Stimulated activated CD4-positive, alpha-beta T cell treated with anti-CD3 and anti-CD28 coated beads, TNF-alpha, amount 100 ng/mL, for 24 hours (primary cell): Measurements from ENCODE around the gene TMEM240.
"Not testable (repeated sequence)": the region's sequence is repeated elsewhere in the genome, so short reads cannot be mapped to it uniquely, and the experiment has no call there.

Source experiments
- DNase-seq, 3 experiments: peaks; one replicate each; pipeline ENCODE4 v3.0.0-alpha.2; 2020; ENCODE audit warnings: low read depth in 3 of 3

The TMEM240 gene

DNA sequence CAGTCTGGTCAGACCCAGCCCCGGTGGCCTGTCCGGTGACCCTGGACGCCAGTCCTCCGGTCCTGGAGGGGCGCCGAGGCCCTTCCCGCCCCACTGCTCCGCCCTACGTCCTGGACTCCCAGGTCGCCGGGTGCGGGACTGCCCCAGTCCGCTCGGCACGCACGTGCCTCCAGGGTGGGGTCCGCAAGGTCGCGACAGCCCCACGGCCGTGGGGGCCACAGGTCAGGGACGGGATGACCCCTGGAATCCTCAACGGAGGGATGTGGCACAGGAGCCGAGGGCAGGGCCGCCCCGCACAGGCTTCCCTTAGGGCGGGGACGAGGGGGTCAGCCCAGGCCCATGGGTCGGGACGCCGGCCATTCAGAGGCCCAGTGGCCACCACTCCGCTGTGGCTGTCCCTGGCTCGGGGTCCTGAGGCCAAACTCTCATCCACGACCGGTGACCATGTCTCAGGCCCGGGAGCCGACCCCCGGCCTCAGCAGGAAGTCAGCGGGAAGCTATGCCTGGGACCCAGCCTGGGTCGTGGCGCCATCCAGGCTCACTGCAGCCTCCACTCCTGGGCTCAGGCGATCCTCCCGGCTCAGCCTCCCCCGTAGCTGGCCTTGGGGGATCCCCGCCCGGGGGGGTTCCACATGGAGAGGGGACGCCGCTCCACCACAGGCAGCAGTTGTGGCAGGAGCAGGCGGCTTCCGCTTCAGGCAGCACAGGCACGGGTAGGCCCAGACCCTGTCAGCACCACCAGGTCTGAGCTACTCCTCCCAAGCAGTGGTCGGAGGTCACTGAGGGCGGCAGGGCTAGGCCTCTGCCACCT is 599 bp upstream of the TMEM240 start:
- DNase-seq = no peak

DNA sequence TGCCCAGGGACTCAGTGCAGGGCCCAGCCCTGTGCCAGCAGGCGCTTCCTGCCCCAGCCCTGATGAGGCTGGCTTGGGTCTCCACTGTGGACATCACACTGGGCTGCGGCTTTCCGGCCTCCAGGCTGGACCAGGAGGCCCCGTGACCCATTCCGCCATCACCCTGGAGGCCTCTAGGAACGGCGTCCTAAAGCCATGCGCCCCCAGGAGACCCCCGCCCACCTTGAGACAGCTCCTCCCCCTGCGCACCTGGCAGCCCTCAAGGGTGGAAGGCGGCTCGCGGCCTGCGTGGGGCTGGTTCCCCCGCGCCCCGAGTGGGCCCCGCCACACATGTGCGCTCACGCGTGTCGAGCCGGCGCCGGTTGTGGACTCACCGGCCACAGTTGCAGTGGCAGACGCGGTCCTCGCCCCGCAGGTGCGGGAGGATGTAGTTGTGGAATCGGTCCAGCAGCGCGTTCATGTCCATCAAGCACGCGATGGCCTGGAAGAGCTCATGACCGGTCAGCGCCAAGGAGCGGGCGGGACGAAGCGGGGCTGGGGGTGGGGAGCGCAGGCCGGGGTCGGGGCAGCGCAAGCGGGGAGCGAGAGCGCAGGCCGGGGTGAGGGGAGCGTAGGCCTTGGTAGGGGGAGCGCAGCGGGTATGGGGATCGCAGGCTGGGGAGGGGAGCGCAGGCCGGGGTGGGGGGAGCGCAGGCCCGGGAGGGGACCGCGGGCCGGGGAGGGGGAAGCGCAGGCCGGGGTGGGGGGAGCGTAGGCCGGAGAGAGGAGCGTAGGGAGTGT is 924 bp downstream of the TMEM240 start:
- DNase-seq = no peak

DNA sequence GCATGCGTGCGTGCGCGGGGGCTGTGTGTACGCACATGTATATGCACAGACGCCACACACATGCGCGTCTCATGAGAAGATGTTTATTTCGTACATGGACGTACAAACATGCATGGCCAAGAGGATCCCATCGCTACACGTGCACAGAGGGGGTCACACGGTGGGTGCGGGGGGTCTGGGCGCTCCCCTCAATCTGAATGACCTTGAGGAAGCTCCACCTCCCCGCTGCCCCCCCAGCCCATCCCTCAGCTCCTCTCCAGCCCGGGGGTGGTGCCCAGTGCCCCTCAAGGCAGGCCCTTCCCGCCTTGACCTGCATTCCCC is 1.5 kb downstream of the TMEM240 start:
- no peak for DNase-seq

DNA sequence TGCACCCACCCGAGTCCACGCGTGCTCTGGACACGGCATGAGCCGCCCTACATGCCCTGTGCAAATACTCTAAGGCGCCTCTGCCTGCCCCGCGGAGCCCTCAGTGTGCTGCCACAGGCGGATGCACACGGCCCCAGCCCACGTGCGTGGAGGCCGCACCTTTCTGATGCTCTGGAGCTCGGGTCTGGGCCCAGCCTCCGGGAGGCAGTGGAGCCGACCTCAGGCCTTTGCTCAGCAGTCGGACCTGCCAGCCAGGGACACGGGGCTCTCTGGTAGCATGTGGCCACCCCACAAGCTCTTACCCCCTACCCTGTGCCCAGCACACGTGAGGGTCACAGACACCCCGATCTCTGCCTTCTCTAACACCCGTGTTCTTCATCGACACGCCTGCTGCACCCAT is 2.1 kb downstream of the TMEM240 start:
- DNase-seq = no peak

DNA sequence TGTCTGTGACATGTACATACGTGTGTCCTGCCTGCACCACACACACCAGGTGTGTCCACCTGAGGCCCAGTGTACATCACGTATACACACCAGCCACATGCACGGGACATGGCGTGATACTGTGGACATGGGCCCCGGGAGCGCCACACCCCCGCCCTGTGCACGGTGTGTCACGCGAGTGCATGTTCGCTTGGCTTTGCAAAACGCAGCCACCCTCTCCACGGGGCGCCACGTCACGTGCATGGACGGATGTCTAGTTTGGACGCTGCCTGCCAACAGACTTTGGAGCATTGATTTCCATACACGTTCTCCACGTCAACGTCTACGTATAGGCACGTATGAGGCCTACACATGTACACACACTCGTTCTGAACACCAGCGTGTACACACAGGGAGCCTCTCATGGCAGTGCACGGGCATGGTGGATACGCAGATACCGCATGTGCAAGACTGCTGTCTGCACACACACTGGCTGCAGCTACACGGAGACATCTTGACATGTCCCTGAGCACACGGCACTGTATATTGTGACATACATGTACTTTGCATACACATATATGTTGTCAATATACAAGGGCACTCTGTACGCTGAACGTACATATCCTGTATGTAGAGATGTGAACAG is 2.7 kb downstream of the TMEM240 start:
- no peak for DNase-seq

DNA sequence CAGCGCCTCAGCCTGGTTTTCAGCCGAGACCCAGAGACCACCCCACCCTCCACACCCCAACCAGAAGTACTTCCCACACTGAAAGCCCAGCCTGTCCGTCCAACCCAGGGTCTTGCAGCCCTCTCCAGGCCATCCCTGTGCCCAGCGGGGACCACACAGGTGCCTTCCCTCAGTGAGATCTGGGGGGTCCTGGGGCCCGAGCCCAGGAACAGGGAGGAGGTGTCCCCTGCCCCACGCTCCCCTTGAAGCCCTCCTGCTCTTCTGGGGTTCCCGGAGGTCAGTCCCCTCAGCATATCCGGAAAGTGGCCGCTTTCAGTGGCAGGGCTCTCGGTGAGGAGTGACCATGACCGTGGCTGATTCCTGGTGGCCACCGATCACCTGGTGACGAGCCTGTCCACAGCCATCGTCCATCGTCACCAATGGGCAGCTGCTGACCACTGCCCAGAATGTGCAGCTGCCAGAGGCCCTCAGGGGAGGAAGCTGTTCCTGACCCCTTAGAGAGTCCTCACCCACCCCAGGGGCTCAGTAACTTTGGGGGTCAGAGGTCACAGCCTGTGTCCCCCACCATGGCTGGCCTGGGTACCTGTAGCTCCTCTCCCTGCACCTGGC is 3.4 kb downstream of the TMEM240 start:
- DNase-seq = no peak

DNA sequence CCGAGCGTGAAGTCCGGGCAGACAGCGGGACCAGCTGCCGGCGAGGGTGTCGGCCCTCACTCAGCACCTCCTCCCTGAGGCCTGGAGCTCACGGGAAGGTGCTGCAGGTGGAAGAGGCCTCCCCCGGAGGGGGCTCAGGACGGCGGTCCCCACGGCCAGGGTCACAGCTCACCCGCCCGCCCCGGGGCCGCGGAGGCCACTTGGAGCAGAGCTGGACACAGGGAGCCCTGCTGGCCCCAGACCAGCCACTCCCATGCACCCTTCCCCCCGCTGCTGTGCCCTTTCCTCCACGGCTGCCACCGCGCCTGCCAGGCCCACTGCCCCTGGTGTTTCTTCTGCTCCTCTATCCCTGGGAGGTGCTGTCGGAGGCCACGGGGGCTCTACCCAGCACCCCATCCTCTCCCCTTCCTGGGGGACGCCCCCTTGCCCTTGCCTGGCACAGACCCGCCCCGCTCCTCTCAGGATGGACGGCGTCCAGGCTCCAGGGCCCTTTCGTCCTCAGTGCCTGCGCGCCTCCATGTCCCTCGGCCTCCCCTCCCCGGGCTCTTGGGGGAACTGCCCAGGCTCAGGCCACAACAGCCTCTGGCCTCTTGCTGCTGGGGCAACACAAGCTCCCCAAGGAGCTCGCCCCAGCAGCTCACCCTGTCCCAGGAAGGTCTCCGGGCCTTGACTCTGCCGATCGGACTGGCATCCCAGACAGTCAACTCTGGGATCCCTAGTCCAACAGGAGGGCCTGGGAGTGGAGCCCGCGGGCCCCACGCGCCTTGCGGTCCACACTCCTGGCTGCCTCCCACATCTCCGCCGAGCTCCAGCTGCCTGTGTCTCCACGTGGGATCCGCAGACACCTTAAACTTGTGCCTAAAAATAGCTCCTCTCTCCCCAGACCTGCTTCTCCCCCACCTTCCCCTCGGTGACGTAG is 4.1 kb downstream of the TMEM240 start:
- DNase-seq = no peak

DNA sequence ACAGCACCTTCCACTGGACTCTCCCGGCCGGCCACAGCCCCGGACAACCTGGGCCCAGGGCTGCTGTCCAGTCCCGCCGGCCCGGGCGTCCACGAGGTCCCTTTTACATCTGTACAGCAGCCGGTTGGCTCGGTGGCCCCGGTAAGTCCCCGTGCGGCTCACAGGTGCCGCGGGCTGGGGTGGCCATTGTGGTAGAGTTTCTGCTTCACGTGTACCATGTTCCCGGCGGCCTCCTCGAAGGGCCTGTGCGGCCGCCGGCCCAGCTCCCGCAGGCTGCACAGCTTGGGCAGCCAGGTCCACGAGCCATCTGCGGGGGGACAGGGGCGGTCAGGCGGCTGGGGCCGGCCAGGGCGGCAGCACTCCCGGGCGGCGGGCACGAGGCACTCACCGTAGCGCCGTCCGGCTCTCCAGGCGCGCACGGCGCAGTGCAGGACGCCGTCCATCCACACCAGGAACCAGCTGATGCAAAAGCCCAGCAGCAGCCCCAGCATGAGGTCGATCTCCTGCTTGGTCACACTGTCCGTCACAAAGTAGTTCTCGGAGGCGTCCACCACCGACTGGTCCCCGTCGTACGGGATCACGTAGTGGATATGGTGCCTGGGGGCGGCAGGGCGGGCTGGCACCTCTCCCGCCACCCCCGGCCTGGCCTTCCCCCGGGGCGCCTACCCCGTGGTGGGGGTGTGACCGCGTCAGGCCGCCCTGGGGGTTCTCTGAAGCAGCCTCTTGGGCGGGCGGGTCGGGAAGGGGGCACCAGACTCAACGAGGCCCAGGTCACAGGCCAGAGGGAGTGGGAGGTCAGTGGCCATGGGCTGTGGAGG is 5.0 kb downstream of the TMEM240 start:
- DNase-seq = no peak

DNA sequence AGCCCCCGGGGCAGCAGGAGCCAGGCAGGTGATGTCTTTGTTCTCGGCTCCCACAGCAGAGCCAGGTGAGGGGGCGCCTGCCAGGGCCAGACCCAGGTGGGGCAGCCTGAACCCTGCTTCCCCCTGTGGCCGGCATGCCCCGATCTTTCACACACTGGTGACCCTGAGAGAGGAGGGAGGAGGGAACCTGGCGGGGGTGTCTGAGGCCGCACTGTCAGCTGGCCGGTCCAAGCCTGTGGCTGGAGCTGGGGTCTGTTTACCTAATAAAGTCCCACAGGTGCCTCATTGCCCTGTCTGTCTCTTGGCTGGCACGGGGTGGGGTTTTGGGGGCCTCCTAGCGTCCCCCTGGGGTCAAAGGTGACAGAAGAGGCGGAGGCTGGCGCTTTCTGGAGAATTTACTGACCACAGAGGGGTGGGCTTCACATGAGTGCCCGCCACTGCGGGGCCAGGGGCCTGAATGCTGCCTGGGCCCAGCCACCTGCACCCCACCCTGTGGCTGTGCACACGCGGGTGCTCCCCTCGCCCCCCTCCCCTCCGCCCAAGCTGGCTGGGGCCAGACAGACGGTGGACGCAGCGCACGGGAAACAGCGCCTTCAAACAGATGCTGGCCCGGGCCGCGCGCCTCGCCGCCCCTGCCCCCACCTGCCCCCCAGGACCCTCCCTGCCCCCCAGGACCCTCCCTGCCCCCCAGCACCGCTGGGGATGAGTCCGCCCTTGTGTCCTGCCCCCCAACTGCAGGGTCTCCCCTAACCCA is 5.8 kb downstream of the TMEM240 start:
- DNase-seq = no peak

DNA sequence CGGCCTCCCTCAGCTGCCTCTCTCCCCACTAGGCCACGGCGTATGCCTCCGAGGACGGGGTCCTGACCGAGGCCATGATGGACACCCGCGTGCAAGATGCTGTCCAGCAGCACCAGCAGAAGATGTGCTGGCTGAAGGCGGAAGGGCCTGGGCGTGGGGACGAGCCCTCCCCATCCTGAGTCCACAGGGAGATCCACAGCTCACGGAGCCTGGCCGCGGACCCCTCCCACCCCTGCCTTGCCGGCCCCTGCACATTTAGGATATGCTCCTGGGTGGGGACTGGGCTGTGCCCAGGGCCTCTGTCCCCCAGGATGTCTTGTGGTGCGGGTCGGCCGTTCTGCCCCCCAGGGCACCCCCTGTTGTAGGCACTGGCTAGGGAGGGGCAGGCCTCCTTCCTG is 6.5 kb downstream of the TMEM240 start:
- DNase-seq = not testable (repeated sequence)

DNA sequence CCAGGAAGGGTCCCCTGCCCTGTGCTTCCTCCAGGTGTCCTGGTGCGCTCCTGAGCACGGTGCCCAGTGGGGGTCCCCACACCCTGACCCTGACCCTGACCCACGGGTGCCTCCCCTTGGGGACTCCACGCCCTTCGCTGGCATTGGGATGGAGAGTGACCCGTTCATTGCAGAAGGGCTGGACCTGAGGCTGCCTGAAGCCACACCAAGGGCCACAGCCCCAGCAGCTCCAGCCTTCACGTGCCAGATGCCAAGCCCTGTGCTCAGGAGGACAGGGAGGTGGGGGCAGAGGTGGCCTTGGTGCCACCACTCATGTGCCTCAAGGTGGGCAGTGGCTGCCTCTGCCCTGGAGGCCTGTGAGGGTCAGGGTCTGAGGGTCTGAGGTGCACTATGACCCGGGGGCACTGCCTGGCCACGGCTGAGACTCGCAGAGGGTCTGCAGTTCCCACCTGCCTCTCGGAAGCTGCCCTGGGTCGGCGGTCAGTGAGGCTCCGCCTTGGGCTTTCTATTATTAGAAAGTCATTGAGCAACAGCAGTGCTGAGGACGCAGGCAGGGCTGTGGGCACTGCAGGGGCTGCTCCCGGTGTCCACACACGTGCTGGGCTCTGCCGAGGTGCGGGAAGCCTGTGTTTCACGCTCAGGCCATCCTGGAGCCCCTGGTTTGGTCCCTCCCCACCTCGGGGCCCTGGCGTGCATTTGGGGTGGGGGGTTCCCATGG is 7.1 kb downstream of the TMEM240 start:
- DNase-seq = not testable (repeated sequence)

DNA sequence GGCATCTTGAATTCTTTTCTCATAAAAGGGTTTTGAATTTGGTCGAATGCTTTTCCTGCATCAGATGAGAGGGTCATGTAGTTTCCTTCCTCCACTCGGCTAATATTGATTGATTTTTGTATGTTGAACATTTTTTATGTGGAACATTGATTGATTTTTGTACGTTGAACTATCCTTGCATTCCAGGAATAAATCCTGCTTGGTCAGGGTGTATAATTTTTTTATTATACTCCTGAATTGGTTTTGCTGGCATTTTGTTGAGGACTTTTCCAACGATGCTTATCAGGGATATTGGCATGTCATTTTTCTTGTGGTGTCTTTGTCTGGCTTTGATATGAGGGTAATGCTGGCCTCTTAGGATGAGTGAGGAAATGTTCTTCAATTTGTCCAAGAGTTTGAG is 8.5 kb downstream of the TMEM240 start:
- DNase-seq = no peak

DNA sequence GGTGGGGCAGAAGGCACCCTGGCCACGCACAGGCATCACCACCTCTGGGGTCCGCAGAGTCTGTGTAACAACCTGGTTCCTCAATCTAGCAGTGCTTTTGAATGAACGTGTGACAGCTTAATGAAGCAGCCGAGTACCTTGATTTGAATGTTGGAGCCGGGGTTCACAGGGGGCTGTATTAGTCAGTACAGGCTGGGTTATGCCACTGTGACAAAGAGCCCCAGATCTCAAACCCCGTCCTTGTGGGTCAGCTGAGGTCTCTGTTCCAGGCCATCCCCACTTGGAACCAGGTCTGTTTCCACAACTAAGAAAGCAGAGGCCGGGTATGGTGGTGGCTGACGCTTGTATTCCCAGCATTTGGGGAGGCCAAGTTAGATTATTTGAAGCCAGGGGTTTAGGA is 10.5 kb downstream of the TMEM240 start:
- no peak for DNase-seq

DNA sequence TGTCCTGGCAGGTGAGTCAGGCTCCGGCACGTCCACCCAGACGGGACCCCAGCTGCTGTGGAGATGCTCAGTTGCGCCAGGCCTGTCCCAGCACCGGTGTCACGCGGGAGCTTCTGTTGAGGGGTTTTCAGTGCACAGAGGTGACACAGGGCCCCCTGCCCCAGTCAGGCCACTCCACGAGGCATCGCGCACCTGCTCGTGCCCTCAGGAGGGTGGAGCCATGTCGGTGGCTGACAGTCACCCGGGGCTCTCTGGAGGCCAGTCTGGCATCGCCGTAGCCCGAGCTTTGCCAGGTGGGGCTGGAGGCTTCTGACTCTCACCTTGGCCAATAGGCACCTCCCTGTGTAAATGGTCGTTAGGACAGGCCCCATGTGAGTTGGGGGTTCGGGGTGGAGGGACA is 11.1 kb downstream of the TMEM240 start:
- no peak for DNase-seq

DNA sequence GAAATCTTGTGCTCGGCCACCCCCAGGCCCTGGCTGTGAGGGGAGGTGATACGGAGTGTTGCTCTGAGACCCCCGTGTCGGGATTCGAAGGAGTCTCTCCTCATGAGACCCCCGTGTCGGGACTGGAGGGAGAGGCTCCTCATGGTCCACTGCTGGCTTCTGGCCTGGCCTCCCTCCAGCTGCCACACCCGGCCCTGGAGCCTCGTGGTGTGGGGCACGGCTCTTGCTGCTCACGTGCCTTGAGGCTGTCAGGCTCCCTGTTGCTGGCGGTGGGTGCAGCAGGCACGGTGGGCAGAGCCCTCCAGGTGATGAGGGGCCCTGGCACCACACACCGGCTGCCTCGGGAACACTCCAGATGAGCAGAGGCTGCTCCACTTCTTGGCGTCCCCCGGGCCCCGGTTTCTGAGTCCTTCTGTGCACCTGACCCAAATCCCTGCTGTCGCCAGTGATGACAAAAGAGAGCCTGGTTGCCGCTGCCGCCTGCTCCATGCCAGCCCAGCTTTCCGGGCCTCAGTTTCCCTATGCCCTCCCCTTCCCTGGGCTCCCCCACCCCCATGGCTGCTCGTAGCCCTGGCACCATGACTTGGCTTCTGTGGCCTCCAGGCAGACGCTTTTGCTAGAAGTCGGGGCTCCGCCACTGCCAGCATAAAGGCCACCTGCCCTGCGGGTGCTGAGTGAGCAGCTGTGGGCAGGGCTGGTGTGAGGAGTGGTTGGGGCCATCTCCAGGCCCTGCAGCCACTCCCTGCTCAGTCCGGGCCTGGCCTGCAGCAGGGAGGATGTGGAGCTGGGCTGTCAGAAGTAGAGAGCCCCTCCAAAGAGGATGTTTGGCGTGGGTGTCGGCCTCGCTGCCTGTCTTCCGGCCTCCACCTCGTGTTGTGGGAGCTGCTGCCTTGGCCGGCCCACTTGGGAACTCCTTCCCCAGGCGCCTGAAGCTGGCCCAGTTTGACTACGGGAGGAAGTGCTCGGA is 11.8 kb downstream of the TMEM240 start:
- DNase-seq = no peak

DNA sequence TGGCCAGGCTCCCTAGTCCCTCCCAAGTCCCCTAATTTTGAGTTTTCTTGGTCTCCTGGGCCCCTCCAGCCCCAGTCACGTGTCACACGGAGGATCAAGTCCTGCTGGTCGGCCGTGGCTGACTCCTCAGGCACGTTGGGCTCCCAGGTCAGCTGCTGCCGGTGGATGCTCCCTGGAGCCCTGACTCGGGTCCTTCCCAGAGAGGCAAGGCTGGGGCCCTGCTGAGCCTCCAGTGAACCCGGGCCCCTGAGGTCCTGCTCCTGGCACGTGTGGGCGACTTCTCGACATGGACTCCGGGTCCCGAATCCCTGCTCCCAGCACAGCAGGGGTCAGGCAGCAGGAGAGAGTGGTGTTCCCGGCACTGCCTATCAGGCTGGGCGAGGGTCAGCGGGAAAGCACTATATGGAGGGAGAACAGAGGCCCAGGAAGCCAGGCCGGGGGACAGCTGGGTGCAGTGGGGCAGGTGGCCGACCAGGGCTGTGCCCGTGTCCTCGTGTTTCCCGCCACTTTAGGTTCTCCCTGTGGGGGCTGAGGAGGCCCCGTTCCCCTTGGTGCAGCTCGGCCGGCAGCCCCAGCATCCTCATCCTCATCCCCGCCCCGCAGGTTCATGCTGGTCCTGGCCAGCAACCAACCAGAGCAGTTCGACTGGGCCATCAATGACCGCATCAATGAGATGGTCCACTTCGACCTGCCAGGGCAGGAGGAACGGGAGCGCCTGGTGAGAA is 13.2 kb downstream of the TMEM240 start:
- no peak for DNase-seq

DNA sequence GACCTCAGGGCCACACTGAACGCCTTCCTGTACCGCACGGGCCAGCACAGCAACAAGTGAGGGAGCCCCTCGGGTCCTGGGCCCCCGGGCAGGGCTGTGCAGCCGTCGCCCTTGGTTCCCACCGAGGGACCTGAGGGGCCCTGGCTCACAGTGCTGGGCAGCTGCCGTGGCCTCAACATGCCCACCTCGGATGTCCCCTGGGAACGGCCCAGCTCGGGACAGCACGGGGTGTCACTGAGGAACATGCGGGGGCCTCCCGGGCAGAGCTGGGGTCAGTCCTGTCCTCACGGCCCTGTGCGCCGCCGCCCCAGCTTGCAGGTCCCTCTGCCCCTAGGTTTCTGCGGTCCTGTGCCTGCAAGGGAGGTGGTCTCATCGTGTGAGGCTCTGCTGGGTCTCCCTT is 13.9 kb downstream of the TMEM240 start:
- not testable (repeated sequence) for DNase-seq
